Lung (tissue), 12 donors: ENCODE data around the gene RHOH. TPM values are rescaled to one million over a fixed set of nuclear protein-coding genes. Genes with fewer than 3 reads are reported as not detected.

Experiments
- ATAC-seq: fragments of 200-7000 bp; cut with Tn5 transposase; one replicate; pipeline ENCODE4 v1.9.1; 2020; ENCODE audit warnings: moderate number of reproducible peaks; ENCODE audit not compliant: insufficient read depth, low FRiP score
- DNase-seq, 3 donors: peaks; one replicate each; pipeline ENCODE4 v3.0.0-alpha.2; 2013 to 2017
- H3K27ac ChIP-seq, 2 donors: one replicate each; pipeline ENCODE4 v1.5.1; 2013; ENCODE audit warnings: mild to moderate bottlenecking in 2 of 2, moderate library complexity in 2 of 2, control low read depth in 1 of 2, inconsistent platforms in 1 of 2, low read depth in 1 of 2, low read length in 1 of 2
- H3K27me3 ChIP-seq, 3 donors: one replicate each; pipeline ENCODE4 v1.5.1; 2013; ENCODE audit warnings: low read length in 2 of 3; ENCODE audit not compliant: control insufficient read depth in 3 of 3, insufficient read depth in 3 of 3
- H3K36me3 ChIP-seq, 4 donors: one replicate each; pipeline ENCODE4 v1.5.1; 2013; ENCODE audit warnings: low read length in 4 of 4, mild to moderate bottlenecking in 1 of 4, moderate library complexity in 1 of 4; ENCODE audit not compliant: control insufficient read depth in 4 of 4, insufficient read depth in 4 of 4
- H3K4me1 ChIP-seq, 5 donors: one replicate each; pipeline ENCODE4 v1.5.1; 2013; ENCODE audit warnings: low read length in 5 of 5, mild to moderate bottlenecking in 2 of 5, moderate library complexity in 1 of 5; ENCODE audit not compliant: control insufficient read depth in 5 of 5, insufficient read depth in 5 of 5
- H3K4me3 ChIP-seq: one replicate; pipeline ENCODE4 v1.5.1; 2013; ENCODE audit warnings: mild to moderate bottlenecking, control low read depth, moderate library complexity
- H3K9ac ChIP-seq, 2 donors: one replicate each; pipeline ENCODE4 v1.5.1; 2013; ENCODE audit warnings: low read length in 2 of 2, control low read depth in 1 of 2; ENCODE audit not compliant: insufficient read depth in 1 of 2
- H3K9me3 ChIP-seq, 4 donors: one replicate each; pipeline ENCODE4 v1.5.1; 2013; ENCODE audit warnings: low read length in 3 of 4, mild to moderate bottlenecking in 1 of 4, moderate library complexity in 1 of 4; ENCODE audit not compliant: control insufficient read depth in 4 of 4, insufficient read depth in 3 of 4
- WGBS, 2 donors: extraction: QIAGEN DNeasy Blood & Tissue Kit; methylation state at CpG; one replicate each; pipeline ENCODE4 v1.1.7; 2013; 5-methylcytosine and 5-hydroxymethylcytosine counted together
- polyA plus RNA-seq, 2 donors: library from polyadenylated mRNA; stranded (reverse); fragments of 200-250 nt; gene quantifications; one replicate each; pipeline ENCODE4 v1.2.1, GENCODE V29; 2013
- total RNA-seq, 2 donors: library from RNA; depleted of rRNA in 1 of 2; stranded (reverse); fragments of >200 nt in 1 of 2; gene quantifications; one replicate each; pipeline ENCODE4 v1.2.1, GENCODE V29; 2014 to 2021
- TF ChIP-seq, protein P1 (sequence below): IDR thresholded peaks from 2 replicates; pipeline ENCODE4 v1.5.1; 2012; ENCODE audit warnings: mild to moderate bottlenecking; ENCODE audit errors: control extremely low read depth, extremely low read depth
- donor health status: control.
- donor health status: control.
- donor health status: Bipolar disorder and iron deficiency.
- donor health status: healthy.
- donor health status: DM: yes; HTN: yes; CAD: no.

Gene RHOH
- total and polyA plus RNA-seq, 4 donors = 1.2 to 35.8 (median 10.6) TPM

DNA sequence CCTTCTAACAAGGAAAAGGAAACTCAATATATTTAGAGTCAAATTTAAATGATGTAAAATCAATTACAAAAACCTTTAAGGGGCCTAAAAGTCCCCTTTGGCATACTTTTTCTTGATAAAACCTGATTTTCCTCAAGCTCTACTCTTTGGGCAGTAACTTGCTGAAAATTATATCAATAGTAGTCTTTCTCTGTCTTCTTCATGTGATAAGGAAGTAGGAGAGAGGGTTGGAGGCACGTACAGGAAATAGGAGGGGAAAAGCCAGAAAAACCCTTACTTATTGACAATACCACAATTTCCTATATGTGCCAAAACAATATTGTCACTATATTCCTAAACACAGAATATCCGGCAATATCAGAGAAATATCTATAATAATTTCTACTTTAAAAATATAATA is 9.6 kb downstream of the RHOH start:
- H3K9me3 ChIP-seq = no peaks in the 10 kb centered on the region
- H3K9ac ChIP-seq = no peak overlapping the region
- no peak for DNase-seq
- H3K4me3 ChIP-seq = no peak overlapping the region
- H3K27ac ChIP-seq = no peak overlapping the region
- no peaks in the 10 kb centered on the region for H3K27me3 ChIP-seq
- TF ChIP-seq, protein P1, sequence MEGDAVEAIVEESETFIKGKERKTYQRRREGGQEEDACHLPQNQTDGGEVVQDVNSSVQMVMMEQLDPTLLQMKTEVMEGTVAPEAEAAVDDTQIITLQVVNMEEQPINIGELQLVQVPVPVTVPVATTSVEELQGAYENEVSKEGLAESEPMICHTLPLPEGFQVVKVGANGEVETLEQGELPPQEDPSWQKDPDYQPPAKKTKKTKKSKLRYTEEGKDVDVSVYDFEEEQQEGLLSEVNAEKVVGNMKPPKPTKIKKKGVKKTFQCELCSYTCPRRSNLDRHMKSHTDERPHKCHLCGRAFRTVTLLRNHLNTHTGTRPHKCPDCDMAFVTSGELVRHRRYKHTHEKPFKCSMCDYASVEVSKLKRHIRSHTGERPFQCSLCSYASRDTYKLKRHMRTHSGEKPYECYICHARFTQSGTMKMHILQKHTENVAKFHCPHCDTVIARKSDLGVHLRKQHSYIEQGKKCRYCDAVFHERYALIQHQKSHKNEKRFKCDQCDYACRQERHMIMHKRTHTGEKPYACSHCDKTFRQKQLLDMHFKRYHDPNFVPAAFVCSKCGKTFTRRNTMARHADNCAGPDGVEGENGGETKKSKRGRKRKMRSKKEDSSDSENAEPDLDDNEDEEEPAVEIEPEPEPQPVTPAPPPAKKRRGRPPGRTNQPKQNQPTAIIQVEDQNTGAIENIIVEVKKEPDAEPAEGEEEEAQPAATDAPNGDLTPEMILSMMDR = no peak
- 9 to 39% methylated on average over 2 of the region's 2 CpGs for WGBS, 2 donors
- no peak for ATAC-seq
- H3K36me3 ChIP-seq = no peaks in the 10 kb centered on the region
- H3K4me1 ChIP-seq = no peaks in the 10 kb centered on the region

DNA sequence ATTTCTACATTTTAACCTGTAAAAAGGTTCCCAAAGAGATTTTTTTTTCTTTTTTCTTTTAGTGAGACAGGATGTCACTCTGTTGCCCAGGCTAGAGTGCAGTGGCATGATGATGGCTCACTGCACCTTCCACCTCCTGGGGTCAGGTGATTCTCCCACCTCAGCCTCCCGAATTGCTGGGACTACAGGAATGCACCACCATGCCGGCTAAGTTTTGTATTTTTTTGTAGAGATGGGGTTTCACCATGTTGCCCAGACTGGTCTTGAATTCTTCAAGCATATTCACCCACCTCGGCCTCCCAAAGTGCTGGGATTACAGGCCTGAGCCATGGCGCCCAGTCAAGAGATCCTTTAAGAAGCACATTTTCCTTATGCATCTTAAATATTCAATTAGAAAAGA is 12.6 kb downstream of the RHOH start:
- Histone ChIP-seq H3K27ac (no peak overlapping the region), H3K9ac (no peak overlapping the region), H3K4me3 (no peak overlapping the region), H3K27me3 (no peaks in the 10 kb centered on the region), H3K36me3 (no peaks in the 10 kb centered on the region), H3K4me1 (peaks cover 0 to 1% (median 0%) of the 10 kb centered on the region in 5 donors), H3K9me3 (peaks cover 0 to 1% (median 0%) of the 10 kb centered on the region in 4 donors)
- no peak for DNase-seq
- ATAC-seq = no peak
- 91 to 93% methylated on average over 4 of the region's 4 CpGs for WGBS, 2 donors
- TF ChIP-seq, protein P1 = no peak

GRCh38 chr4:40210776-40211175 is 13.9 kb downstream of the RHOH start:
- Histone ChIP-seq H3K4me1 (peaks cover 0 to 1% (median 0%) of the 10 kb centered on the region in 5 donors), H3K27ac (no peak overlapping the region), H3K27me3 (no peaks in the 10 kb centered on the region), H3K9me3 (peaks cover 0 to 1% (median 0%) of the 10 kb centered on the region in 4 donors), H3K36me3 (no peaks in the 10 kb centered on the region), H3K4me3 (no peak overlapping the region), H3K9ac (no peak overlapping the region)
- no peak for DNase-seq
- ATAC-seq = no peak
- WGBS, 2 donors = 75 to 87% methylated on average over 5 of the region's 5 CpGs
- TF ChIP-seq, protein P1 = no peak
